Osteoblast (primary cell): ENCODE measurements around the gene TRIM66. TPM values are rescaled to one million over a fixed set of nuclear protein-coding genes. Genes with fewer than 3 reads are reported as not detected.

ENCODE experiments used
- DNase-seq: peaks from one replicate; pipeline ENCODE4 v3.0.0; 2011; ENCODE audit warnings: low spot score, mixed read lengths; ENCODE audit not compliant: insufficient read length; ENCODE audit errors: missing footprints
- H2AFZ ChIP-seq: 2 replicates; pipeline ENCODE4 v1.6.0; 2011; ENCODE audit warnings: mild to moderate bottlenecking, low read length
- H3K27ac ChIP-seq: 2 replicates; pipeline ENCODE4 v1.5.1; 2011; ENCODE audit warnings: mild to moderate bottlenecking, low read depth, low read length, moderate library complexity
- H3K27me3 ChIP-seq: 2 replicates; pipeline ENCODE4 v1.6.0; 2012; ENCODE audit warnings: mild to moderate bottlenecking, control low read depth, inconsistent platforms, low read length, moderate library complexity; ENCODE audit not compliant: insufficient read depth
- H3K36me3 ChIP-seq: 2 replicates; pipeline ENCODE4 v1.5.1; 2011; ENCODE audit warnings: mild to moderate bottlenecking, low read length, control low read depth, moderate library complexity; ENCODE audit not compliant: insufficient read depth
- H3K4me1 ChIP-seq: 2 replicates; pipeline ENCODE4 v1.5.1; 2011; ENCODE audit warnings: mild to moderate bottlenecking, low read length, control low read depth, moderate library complexity; ENCODE audit not compliant: insufficient read depth
- H3K4me2 ChIP-seq: 2 replicates; pipeline ENCODE4 v1.6.0; 2011; ENCODE audit warnings: mild to moderate bottlenecking, low read length; ENCODE audit not compliant: insufficient read depth
- H3K4me3 ChIP-seq: fragments of 200-600 bp; sonication (generic); 3 replicates; pipeline ENCODE4 v1.5.1; 2012; ENCODE audit warnings: mild to moderate bottlenecking, low read length, inconsistent platforms; ENCODE audit not compliant: insufficient read depth
- H3K79me2 ChIP-seq: 2 replicates; pipeline ENCODE4 v1.6.0; 2012; ENCODE audit warnings: mild to moderate bottlenecking, low read length, control low read depth, inconsistent platforms; ENCODE audit not compliant: insufficient read depth
- H3K9me3 ChIP-seq: 2 replicates; pipeline ENCODE4 v1.5.1; 2011; ENCODE audit warnings: low read depth, low read length, control low read depth
- H4K20me1 ChIP-seq: 2 replicates; pipeline ENCODE4 v1.6.0; 2012; ENCODE audit warnings: mild to moderate bottlenecking, low read length, control low read depth; ENCODE audit not compliant: insufficient read depth
- CTCF ChIP-seq: IDR thresholded peaks from 2 replicates; pipeline ENCODE4 v1.5.1; 2011; ENCODE audit warnings: mild to moderate bottlenecking, low read depth, low read length, moderate library complexity; ENCODE audit errors: extremely low read depth
- total RNA-seq: library from RNA; depleted of rRNA; stranded (reverse); fragments of >200 nt; gene quantifications from 2 replicates; pipeline ENCODE4 v1.2.3, GENCODE V29; 2012

TRIM66 gene
- total RNA-seq, 1 donor = 9.0 TPM

DNA sequence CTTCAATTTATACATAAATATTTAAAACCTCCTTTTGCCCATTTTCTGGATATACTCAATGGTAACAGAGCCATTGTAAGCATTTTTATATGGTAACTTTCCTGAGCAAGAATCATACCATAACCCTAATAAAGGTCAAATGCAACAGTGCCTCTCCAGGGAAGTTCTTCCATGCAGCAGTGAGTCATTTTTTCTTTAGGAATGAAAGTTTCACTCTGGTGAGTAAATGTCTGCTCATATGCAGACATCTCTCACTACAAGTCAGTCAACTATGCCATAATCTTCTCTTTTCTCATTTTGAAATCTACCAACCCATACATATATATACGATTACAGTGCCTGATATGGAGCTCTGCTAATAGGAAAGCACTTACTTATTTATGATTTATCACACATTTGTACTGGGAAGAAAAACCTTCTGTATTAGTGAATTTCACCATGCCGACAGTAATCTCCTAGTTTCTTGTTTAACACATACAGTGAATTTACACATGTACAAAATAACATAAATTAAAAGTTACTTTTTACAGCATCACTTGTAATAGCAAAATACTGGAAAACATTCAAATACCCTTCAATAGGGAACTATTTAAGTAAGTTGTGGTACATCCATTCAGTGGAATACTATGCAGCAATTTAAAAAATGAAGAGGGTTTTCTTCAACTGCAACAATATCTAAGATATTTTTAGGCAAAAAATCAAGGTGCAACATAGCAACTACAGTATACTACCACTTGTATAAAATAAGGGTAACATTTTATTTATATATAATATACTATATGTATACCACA is 104.5 kb downstream of the TRIM66 start:
- Histone ChIP-seq H3K27ac (no peak overlapping the region), H3K27me3 (no peaks in the 10 kb centered on the region), H3K4me1 (no peaks in the 10 kb centered on the region), H2AFZ (no peak overlapping the region), H3K4me3 (no peak overlapping the region), H3K9me3 (no peaks in the 10 kb centered on the region), H3K4me2 (no peak overlapping the region), H3K36me3 (no peaks in the 10 kb centered on the region), H3K79me2 (no peaks in the 10 kb centered on the region), H4K20me1 (no peaks in the 10 kb centered on the region)
- no peak for DNase-seq
- TF ChIP-seq CTCF = no peak

GRCh38 chr11:8574798-8575197 is 107.7 kb downstream of the TRIM66 start:
- no peak for DNase-seq
- Histone ChIP-seq H3K9me3 (no peaks in the 10 kb centered on the region), H3K79me2 (no peaks in the 10 kb centered on the region), H3K27ac (no peak overlapping the region), H3K4me1 (no peaks in the 10 kb centered on the region), H4K20me1 (no peaks in the 10 kb centered on the region), H3K27me3 (no peaks in the 10 kb centered on the region), H3K4me2 (no peak overlapping the region), H3K36me3 (no peaks in the 10 kb centered on the region), H3K4me3 (no peak overlapping the region), H2AFZ (no peak overlapping the region)
- no peak for TF ChIP-seq CTCF

- H3K36me3 ChIP-seq = no peaks in the 10 kb centered on the region
- no peaks in the 10 kb centered on the region for H3K4me1 ChIP-seq
- H4K20me1 ChIP-seq = no peaks in the 10 kb centered on the region
- no peak for TF ChIP-seq CTCF
- no peaks in the 10 kb centered on the region for H3K79me2 ChIP-seq
- DNase-seq = no peak
- no peaks in the 10 kb centered on the region for H3K9me3 ChIP-seq
- H3K27ac ChIP-seq = no peak overlapping the region
- no peaks in the 10 kb centered on the region for H3K27me3 ChIP-seq
- H2AFZ ChIP-seq = no peak overlapping the region
- H3K4me2 ChIP-seq = no peak overlapping the region
- H3K4me3 ChIP-seq = no peak overlapping the region
Measured at GRCh38 chr11:8573777-8574176, 108.7 kb downstream of the TRIM66 start.

GRCh38 chr11:8567602-8568198 is 114.8 kb downstream of the TRIM66 start:
- Histone ChIP-seq H3K27ac (no peak overlapping the region), H3K4me3 (no peak overlapping the region), H2AFZ (no peak overlapping the region), H3K36me3 (no peaks in the 10 kb centered on the region), H3K4me2 (no peak overlapping the region), H3K9me3 (no peaks in the 10 kb centered on the region), H3K79me2 (no peaks in the 10 kb centered on the region), H3K4me1 (peaks cover 9% of the 10 kb centered on the region), H3K27me3 (peaks cover 25% of the 10 kb centered on the region), H4K20me1 (no peaks in the 10 kb centered on the region)
- DNase-seq = no peak
- TF ChIP-seq CTCF = no peak
